Mesodermal cell (in vitro differentiated cells): ENCODE data around the gene RALBP1.

Experiments used
- H3K27ac ChIP-seq: 2 replicates; pipeline ENCODE4 v1.7.0; 2013; ENCODE audit warnings: mild to moderate bottlenecking, low read depth, low read length, moderate library complexity; ENCODE audit not compliant: severe bottlenecking
- H3K36me3 ChIP-seq: 2 replicates; pipeline ENCODE4 v1.7.1; 2013; ENCODE audit warnings: mild to moderate bottlenecking, low read length, moderate library complexity; ENCODE audit not compliant: control insufficient read depth, insufficient read depth
- H3K4me1 ChIP-seq: one replicate; pipeline ENCODE4 v1.7.1; 2013; ENCODE audit warnings: mild to moderate bottlenecking, low read length; ENCODE audit not compliant: insufficient read depth, control insufficient read depth, poor library complexity, severe bottlenecking
- H3K4me3 ChIP-seq: 2 replicates; pipeline ENCODE4 v1.7.0; 2013; ENCODE audit warnings: low read length, control low read depth, mild to moderate bottlenecking; ENCODE audit not compliant: insufficient read depth, poor library complexity, severe bottlenecking; ENCODE audit errors: extremely low read depth
- H3K9me3 ChIP-seq: 2 replicates; pipeline ENCODE4 v1.7.1; 2013; ENCODE audit warnings: mild to moderate bottlenecking, low read length, moderate library complexity; ENCODE audit not compliant: control insufficient read depth
- WGBS, 2 experiments: methylation state at CpG; one replicate each; pipeline ENCODE4 v1.1.5; 2013; ENCODE audit warnings: missing lambda C conversion rate in 2 of 2; ENCODE audit not compliant: insufficient coverage in 2 of 2; 5-methylcytosine and 5-hydroxymethylcytosine counted together

Gene RALBP1

DNA sequence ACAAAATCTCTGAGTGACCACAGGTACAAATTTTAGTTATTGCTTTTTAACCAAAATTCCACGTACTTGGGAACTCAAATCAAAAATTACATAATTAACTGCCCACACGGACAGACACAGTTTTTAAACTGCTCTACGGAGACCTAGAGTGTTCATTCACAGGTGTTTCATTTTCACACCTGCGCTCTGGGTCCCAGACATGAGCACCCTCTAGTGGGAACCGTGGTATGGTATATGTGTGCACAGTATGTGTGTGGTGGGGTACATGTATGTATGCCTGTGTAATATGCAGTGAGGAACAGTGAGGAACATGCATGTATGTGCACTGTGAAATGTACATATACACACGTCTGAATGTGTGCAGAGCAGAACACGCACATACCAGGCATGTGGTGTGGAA, 74.1 kb downstream of the RALBP1 start:
- H3K27ac ChIP-seq = no peak overlapping the region
- WGBS, 2 experiments = 92 to 99% methylated on average over 6 to 7 of the region's 7 CpGs
- no peaks in the 10 kb centered on the region for H3K4me1 ChIP-seq
- H3K4me3 ChIP-seq = no peak overlapping the region
- peaks cover 98% of the 10 kb centered on the region for H3K36me3 ChIP-seq
- peaks cover 5% of the 10 kb centered on the region for H3K9me3 ChIP-seq

DNA sequence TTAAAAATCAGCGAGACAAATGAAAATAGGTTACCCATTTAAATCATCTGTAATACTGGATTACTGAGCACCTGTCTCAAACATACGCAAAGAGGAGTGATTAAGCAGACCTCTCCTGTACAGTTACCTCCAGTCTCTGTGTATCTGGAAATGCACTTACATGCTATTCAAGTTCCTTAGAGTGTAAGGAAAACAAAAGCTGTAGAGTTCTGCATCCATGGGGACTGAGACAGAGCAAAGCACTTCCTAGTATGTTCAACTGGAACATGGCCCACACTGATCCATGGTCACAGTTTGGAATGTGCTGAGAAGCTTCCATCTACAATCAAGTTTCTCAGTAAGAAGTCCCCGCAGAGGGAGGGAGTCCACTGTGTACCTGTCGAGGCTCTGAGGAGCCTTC, 75.1 kb downstream of the RALBP1 start:
- no peaks in the 10 kb centered on the region for H3K4me1 ChIP-seq
- no peak overlapping the region for H3K27ac ChIP-seq
- no peak overlapping the region for H3K4me3 ChIP-seq
- H3K9me3 ChIP-seq = peaks cover 5% of the 10 kb centered on the region
- no CpG with 5 or more reads among the region's 4 CpGs for WGBS, 2 experiments
- H3K36me3 ChIP-seq = peaks cover 99% of the 10 kb centered on the region

- Histone ChIP-seq H3K36me3 (peaks cover 100% of the 10 kb centered on the region), H3K4me1 (no peaks in the 10 kb centered on the region), H3K9me3 (peaks cover 5% of the 10 kb centered on the region), H3K4me3 (no peak overlapping the region), H3K27ac (no peak overlapping the region)
- 100% methylated on average over 1 of the region's 3 CpGs; no CpG with 5 or more reads in 1 of the 2 experiments for WGBS, 2 experiments
Observed at GRCh38 chr18:9552191-9552590, 76.9 kb downstream of the RALBP1 start.

DNA sequence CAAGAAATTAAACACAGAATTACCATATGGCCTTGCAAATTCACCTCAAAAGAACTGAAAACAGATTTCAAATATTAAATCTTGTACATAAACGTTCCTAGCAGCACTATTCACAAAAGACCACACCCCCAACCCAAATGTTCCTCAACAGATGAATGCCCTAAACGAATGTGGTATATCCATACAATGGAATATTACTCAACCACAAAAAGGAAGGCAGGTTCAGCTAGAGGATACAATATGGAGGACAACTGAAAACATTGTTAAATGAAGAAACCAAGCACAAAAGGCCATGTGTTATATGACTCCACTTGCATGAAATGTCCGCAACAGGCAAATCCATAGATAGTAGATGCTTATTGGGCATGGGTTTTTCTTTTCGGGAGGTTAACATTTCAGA, 77.3 kb downstream of the RALBP1 start:
- H3K27ac ChIP-seq = no peak overlapping the region
- H3K36me3 ChIP-seq = peaks cover 100% of the 10 kb centered on the region
- H3K4me3 ChIP-seq = no peak overlapping the region
- WGBS, 2 experiments = 100% methylated on average over 1 of the region's 4 CpGs
- peaks cover 5% of the 10 kb centered on the region for H3K9me3 ChIP-seq
- H3K4me1 ChIP-seq = no peaks in the 10 kb centered on the region

GRCh38 chr18:9557250-9557943, 82.1 kb downstream of the RALBP1 start:
- WGBS, 2 experiments = 100% methylated on average over 6 to 9 of the region's 13 CpGs
- H3K36me3 ChIP-seq = peaks cover 95% of the 10 kb centered on the region

GRCh38 chr18:9558387-9559064, 83.2 kb downstream of the RALBP1 start:
- Histone ChIP-seq H3K4me3 (no peak overlapping the region), H3K4me1 (no peaks in the 10 kb centered on the region), H3K36me3 (peaks cover 95% of the 10 kb centered on the region), H3K27ac (no peak overlapping the region), H3K9me3 (no peaks in the 10 kb centered on the region)
- WGBS, 2 experiments = 89 to 93% methylated on average over 2 to 3 of the region's 4 CpGs

More at GRCh38 chr18:9557250-9557943, 82.1 kb downstream of the RALBP1 start:
- peaks cover 5% of the 10 kb centered on the region for H3K9me3 ChIP-seq
- no peak overlapping the region for H3K4me3 ChIP-seq
- H3K27ac ChIP-seq = no peak overlapping the region
- H3K4me1 ChIP-seq = no peaks in the 10 kb centered on the region

GRCh38 chr18:9559253-9559652, 83.9 kb downstream of the RALBP1 start:
- H3K27ac ChIP-seq = no peak overlapping the region
- no peak overlapping the region for H3K4me3 ChIP-seq
- peaks cover 94% of the 10 kb centered on the region for H3K36me3 ChIP-seq
- H3K4me1 ChIP-seq = no peaks in the 10 kb centered on the region
- H3K9me3 ChIP-seq = no peaks in the 10 kb centered on the region
- 95 to 99% methylated on average over 6 of the region's 6 CpGs for WGBS, 2 experiments

DNA sequence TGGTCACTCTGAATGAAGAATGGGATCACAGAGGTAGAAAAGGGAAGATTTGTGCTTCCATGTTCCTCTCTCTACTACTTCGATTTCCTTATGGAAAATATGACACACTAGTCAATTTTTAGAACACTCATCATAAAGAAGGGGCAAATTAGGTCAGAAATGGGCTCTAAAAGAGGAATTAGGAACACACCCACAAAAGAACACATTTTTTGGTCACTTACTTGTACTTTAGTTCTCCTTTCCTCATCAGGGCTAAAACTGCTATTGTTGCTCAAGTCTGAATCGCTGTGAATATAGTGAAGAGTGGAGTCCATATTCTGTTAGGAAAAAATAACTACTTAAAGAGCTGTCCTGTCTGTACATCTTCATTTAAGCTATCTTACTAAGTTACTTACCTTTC, 86.4 kb downstream of the RALBP1 start:
- Histone ChIP-seq H3K4me3 (no peak overlapping the region), H3K9me3 (no peaks in the 10 kb centered on the region), H3K27ac (no peak overlapping the region), H3K36me3 (peaks cover 89% of the 10 kb centered on the region), H3K4me1 (no peaks in the 10 kb centered on the region)
- no CpG with 5 or more reads among the region's 2 CpGs for WGBS, 2 experiments

- 94 to 100% methylated on average over 2 of the region's 4 CpGs for WGBS, 2 experiments
- H3K27ac ChIP-seq = no peak overlapping the region
- no peaks in the 10 kb centered on the region for H3K4me1 ChIP-seq
- H3K9me3 ChIP-seq = no peaks in the 10 kb centered on the region
- peaks cover 89% of the 10 kb centered on the region for H3K36me3 ChIP-seq
- no peak overlapping the region for H3K4me3 ChIP-seq
Observed at GRCh38 chr18:9562584-9562983, 87.3 kb downstream of the RALBP1 start.

GRCh38 chr18:9563331-9563730, 88.0 kb downstream of the RALBP1 start:
- no peaks in the 10 kb centered on the region for H3K4me1 ChIP-seq
- peaks cover 90% of the 10 kb centered on the region for H3K36me3 ChIP-seq
- 100% methylated on average over 1 of the region's 4 CpGs for WGBS, 2 experiments
- no peaks in the 10 kb centered on the region for H3K9me3 ChIP-seq
- no peak overlapping the region for H3K4me3 ChIP-seq
- no peak overlapping the region for H3K27ac ChIP-seq

DNA sequence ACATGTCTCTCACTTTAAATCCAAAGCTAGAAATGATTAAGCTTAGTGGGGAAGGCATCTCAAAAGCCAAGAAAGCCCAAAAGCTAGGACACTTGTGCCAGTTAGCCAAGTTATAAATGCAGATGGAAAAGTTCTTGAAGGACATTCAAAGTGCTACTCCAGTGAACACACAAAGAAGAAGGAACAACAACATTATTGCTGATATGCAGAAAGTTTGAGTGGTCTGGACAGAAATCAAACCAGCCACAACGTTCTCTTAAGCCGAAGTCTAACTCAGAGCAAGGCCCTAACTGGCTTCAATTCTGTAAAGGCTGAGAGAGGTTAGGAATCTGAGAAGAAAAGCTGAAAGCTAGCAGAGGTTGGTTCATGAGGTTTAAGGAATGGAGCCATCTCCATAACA, 90.1 kb downstream of the RALBP1 start:
- Histone ChIP-seq H3K36me3 (peaks cover 89% of the 10 kb centered on the region), H3K9me3 (no peaks in the 10 kb centered on the region), H3K4me3 (no peak overlapping the region), H3K27ac (no peak overlapping the region), H3K4me1 (no peaks in the 10 kb centered on the region)
- 82 to 100% methylated on average over 2 of the region's 2 CpGs for WGBS, 2 experiments
